ENCODE data around the gene BPGM. TPM values are rescaled to one million over a fixed set of nuclear protein-coding genes. Genes with fewer than 3 reads are reported as not detected.
A peak's percentile ranks its signal among the peaks of the same experiment; 100 is the strongest.

The BPGM gene
- total RNA-seq, 1 donor from 2014 or later = 9.1 TPM

GRCh38 chr7:134618756-134619530 is 27.7 kb upstream of the BPGM start:
- Histone ChIP-seq H3K9me3 (no peaks in the 10 kb centered on the region), H3K27ac (no peak overlapping the region), H3K36me3 (no peaks in the 10 kb centered on the region), H3K4me1 (peaks cover 28% of the 10 kb centered on the region), H3K4me3 (no peak overlapping the region), H3K27me3 (no peaks in the 10 kb centered on the region)
- DNase-seq (ENCODE audit: extremely low spot score in 2 of 2) = no peak
- TF ChIP-seq POLR2A (IDR thresholded peaks at IDR 0.05) (no peak), CTCF (IDR thresholded peaks at IDR 0.05) (no peak), POLR2AphosphoS5 (IDR thresholded peaks at IDR 0.05; ENCODE audit: insufficient read depth in 1 of 2, low read depth in 1 of 2) (no peak)
- intact Hi-C loops (cut with DNase I) = no loop called here

DNA sequence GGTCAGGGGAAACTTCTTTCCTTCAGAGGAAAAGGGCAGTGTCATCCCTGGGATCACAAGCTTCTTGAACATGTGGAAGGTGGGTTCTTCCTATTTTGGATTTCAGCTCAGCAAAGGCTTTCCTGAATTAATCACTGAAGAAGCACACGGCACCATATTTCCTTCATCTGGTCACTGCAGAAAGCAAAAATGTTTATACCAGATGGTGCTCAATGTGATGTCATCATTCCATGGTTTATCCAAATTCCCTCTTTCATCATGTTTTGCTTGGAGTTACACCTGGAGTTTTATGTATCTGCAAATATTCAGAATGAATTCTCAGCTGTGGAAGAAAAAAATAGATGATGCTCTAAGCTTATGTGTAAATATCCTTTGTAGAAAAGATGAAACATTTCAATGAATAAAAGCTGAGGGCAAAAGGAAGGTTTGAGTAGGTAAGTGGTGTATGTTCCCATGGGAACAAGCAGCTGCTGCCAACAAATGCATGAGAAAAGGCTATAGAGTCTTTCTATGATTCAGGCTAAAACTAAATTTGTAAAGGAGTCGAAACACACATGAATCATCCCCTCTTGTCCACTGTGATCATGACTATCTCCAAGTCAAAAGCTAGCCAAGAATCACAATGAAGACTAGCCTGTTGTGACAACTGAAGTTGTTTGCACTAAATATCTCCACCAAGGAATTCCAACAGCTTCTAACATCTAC is 26.9 kb upstream of the BPGM start:
- no peak for TF ChIP-seq POLR2AphosphoS5 (IDR thresholded peaks at IDR 0.05; ENCODE audit: insufficient read depth in 1 of 2, low read depth in 1 of 2)
- TF ChIP-seq POLR2A (IDR thresholded peaks at IDR 0.05) = no peak
- no peak for TF ChIP-seq CTCF (IDR thresholded peaks at IDR 0.05)
- intact Hi-C loops (cut with DNase I) = no loop called here
- no peak overlapping the region for H3K27ac ChIP-seq

GRCh38 chr7:134622303-134622995 is 24.2 kb upstream of the BPGM start:
- H3K4me1 ChIP-seq = peaks cover 18% of the 10 kb centered on the region
- TF ChIP-seq POLR2AphosphoS5 (IDR thresholded peaks at IDR 0.05; ENCODE audit: insufficient read depth in 1 of 2, low read depth in 1 of 2) (no peak), CTCF (IDR thresholded peaks at IDR 0.05) (no peak), POLR2A (IDR thresholded peaks at IDR 0.05) (no peak)

More for the DNA sequence above, 26.9 kb upstream of the BPGM start:
- peaks cover 20% of the 10 kb centered on the region for H3K4me1 ChIP-seq
- H3K36me3 ChIP-seq = no peaks in the 10 kb centered on the region
- no peak for DNase-seq (ENCODE audit: extremely low spot score in 2 of 2)
- no peaks in the 10 kb centered on the region for H3K9me3 ChIP-seq
- no peak overlapping the region for H3K4me3 ChIP-seq
- no peaks in the 10 kb centered on the region for H3K27me3 ChIP-seq

DNA sequence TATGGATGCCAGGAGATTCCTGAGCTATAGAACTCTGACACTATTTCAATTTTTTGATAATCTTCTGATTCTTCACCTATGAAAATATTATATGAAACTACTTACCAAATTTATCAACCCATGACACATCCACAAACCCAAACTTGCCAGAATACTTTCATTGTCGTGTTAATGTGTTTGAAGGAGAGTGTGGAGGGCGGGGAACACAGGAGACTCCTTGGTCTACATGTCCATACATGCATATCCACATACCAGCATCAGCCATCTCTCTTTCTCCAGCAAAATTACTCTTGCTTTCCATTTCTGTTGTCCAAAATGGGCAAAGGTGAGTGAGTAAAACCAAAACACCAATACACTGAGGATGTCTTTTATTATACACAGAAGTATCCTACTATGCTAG is 23.5 kb upstream of the BPGM start:
- no peaks in the 10 kb centered on the region for H3K36me3 ChIP-seq
- intact Hi-C loops (cut with DNase I) = no loop called here
- H3K27ac ChIP-seq = no peak overlapping the region
- no peak for TF ChIP-seq POLR2A (IDR thresholded peaks at IDR 0.05)
- TF ChIP-seq POLR2AphosphoS5 (IDR thresholded peaks at IDR 0.05; ENCODE audit: insufficient read depth in 1 of 2, low read depth in 1 of 2) = peak in 1 of 2 donors; percentile 35
- DNase-seq (ENCODE audit: extremely low spot score in 2 of 2) = no peak
- H3K4me1 ChIP-seq = peaks cover 12% of the 10 kb centered on the region
- no peak overlapping the region for H3K4me3 ChIP-seq
- H3K27me3 ChIP-seq = no peaks in the 10 kb centered on the region
- no peaks in the 10 kb centered on the region for H3K9me3 ChIP-seq

More at GRCh38 chr7:134622303-134622995, 24.2 kb upstream of the BPGM start:
- H3K9me3 ChIP-seq = no peaks in the 10 kb centered on the region
- no peaks in the 10 kb centered on the region for H3K36me3 ChIP-seq
- H3K27ac ChIP-seq = no peak overlapping the region
- DNase-seq (ENCODE audit: extremely low spot score in 2 of 2) = no peak
- H3K4me3 ChIP-seq = no peak overlapping the region
- H3K27me3 ChIP-seq = no peaks in the 10 kb centered on the region
- intact Hi-C loops (cut with DNase I) = no loop called here

DNA sequence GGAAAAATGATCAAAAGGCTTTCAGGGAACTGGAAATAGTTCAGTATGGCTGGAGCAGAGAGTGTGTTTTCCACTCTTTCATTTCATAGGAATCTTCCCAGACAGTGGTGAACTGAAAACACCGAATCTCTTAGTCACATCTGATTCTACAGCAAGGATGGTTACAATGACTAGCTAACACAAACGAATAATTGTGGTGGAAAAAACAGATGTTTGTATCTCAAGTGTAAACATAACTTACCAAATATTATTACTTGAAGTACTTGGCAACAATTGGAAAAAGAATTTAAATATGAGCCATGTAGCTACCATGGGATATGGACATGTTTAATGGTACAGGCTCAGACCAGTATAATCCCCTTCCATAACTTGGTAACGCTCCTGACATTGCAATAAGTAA is 21.1 kb upstream of the BPGM start:
- peaks cover 4% of the 10 kb centered on the region for H3K4me1 ChIP-seq
- no peak overlapping the region for H3K4me3 ChIP-seq
- no peak for DNase-seq (ENCODE audit: extremely low spot score in 2 of 2)
- H3K27me3 ChIP-seq = no peaks in the 10 kb centered on the region
- intact Hi-C loops (cut with DNase I) = no loop called here
- TF ChIP-seq POLR2A (IDR thresholded peaks at IDR 0.05) (no peak), POLR2AphosphoS5 (IDR thresholded peaks at IDR 0.05; ENCODE audit: insufficient read depth in 1 of 2, low read depth in 1 of 2) (peak in 1 of 2 donors; percentile 51), CTCF (IDR thresholded peaks at IDR 0.05) (no peak)
- no peaks in the 10 kb centered on the region for H3K36me3 ChIP-seq
- H3K27ac ChIP-seq = no peak overlapping the region
- no peaks in the 10 kb centered on the region for H3K9me3 ChIP-seq
